HG03135 (cell line): ENCODE measurements around the gene CACNG4.

Source experiments
- ATAC-seq: cut with Tn5 transposase; IDR thresholded peaks from one replicate; pipeline ENCODE4 v1.9.1; 2021; ENCODE audit warnings: mild to moderate bottlenecking, moderate library complexity; ENCODE audit not compliant: unreplicated experiment

The CACNG4 gene

GRCh38 chr17:66983414-66984021 is 19.0 kb downstream of the CACNG4 start:
- no peak for ATAC-seq

- no peak for ATAC-seq
Measured at GRCh38 chr17:66984730-66985129, 20.2 kb downstream of the CACNG4 start.

GRCh38 chr17:66985338-66986237 is 21.1 kb downstream of the CACNG4 start:
- ATAC-seq = no peak

GRCh38 chr17:66986659-66987058 is 22.2 kb downstream of the CACNG4 start:
- ATAC-seq = no peak

GRCh38 chr17:66987059-66987616 is 22.6 kb downstream of the CACNG4 start:
- ATAC-seq = no peak

GRCh38 chr17:66988069-66988798 is 23.7 kb downstream of the CACNG4 start:
- no peak for ATAC-seq

- no peak for ATAC-seq
Measured at GRCh38 chr17:66989076-66989475, 24.6 kb downstream of the CACNG4 start.

GRCh38 chr17:66989579-66989978 is 25.1 kb downstream of the CACNG4 start:
- no peak for ATAC-seq

GRCh38 chr17:66990047-66990446 is 25.5 kb downstream of the CACNG4 start:
- no peak for ATAC-seq

- no peak for ATAC-seq
Measured at GRCh38 chr17:66992911-66993442, 28.5 kb downstream of the CACNG4 start.

GRCh38 chr17:66994361-66994760 is 29.9 kb downstream of the CACNG4 start:
- ATAC-seq = no peak

GRCh38 chr17:66994930-66995535 is 30.5 kb downstream of the CACNG4 start:
- ATAC-seq = no peak

GRCh38 chr17:66995944-66996343 is 31.4 kb downstream of the CACNG4 start:
- ATAC-seq = no peak

GRCh38 chr17:66996926-66997325 is 32.4 kb downstream of the CACNG4 start:
- no peak for ATAC-seq

- no peak for ATAC-seq
Measured at GRCh38 chr17:67003231-67003630, 38.7 kb downstream of the CACNG4 start.

- no peak for ATAC-seq
Measured at GRCh38 chr17:67004181-67004580, 39.7 kb downstream of the CACNG4 start.

GRCh38 chr17:67007266-67007665 is 42.8 kb downstream of the CACNG4 start:
- ATAC-seq = no peak

GRCh38 chr17:67008101-67008500 is 43.6 kb downstream of the CACNG4 start:
- no peak for ATAC-seq

- ATAC-seq = peak; percentile 78
Measured at GRCh38 chr17:67011527-67012175, 47.1 kb downstream of the CACNG4 start.

GRCh38 chr17:67013891-67014290 is 49.4 kb downstream of the CACNG4 start:
- no peak for ATAC-seq
